Gastroesophageal sphincter (tissue), 3 donors: ENCODE data around the gene TNFRSF12A.

ENCODE experiments used
- EP300 ChIP-seq: sonication (generic); formaldehyde crosslinking; IDR thresholded peaks from one replicate; pipeline ENCODE4 v1.6.1; 2017; ENCODE audit warnings: antibody characterized with exemption, mild to moderate bottlenecking
- TF ChIP-seq, protein P1 (sequence below), 4 experiments: fragments of 200-600 bp in 2 of 4; fragments of 450-650 bp in 2 of 4; sonication (generic) in 1 of 4; IDR thresholded peaks; one replicate each; pipeline ENCODE4 v1.5.1; 2017 to 2019; ENCODE audit warnings: antibody characterized with exemption in 4 of 4, mild to moderate bottlenecking in 2 of 4, moderate library complexity in 2 of 4

DNA sequence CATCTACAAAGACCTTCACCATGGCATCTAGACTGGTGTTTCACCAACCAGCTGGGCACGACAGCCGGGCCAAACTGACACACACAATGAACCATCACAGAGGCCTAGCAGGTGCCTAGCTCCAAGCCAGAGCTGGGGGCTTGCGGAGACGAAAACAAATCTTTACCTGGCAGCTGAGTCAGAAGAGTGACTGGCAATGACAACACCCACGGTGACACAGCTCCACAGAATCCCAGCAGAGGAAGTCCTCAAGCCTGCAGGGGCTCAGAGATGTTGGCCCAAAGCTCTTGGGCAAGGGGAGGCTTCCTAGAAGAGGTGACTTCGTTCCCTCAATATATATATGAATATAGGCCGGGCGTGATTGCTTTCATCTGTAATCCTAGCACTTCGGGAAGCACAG is 31.3 kb downstream of the TNFRSF12A start:
- TF ChIP-seq EP300, result no peak
- TF ChIP-seq, protein P1, sequence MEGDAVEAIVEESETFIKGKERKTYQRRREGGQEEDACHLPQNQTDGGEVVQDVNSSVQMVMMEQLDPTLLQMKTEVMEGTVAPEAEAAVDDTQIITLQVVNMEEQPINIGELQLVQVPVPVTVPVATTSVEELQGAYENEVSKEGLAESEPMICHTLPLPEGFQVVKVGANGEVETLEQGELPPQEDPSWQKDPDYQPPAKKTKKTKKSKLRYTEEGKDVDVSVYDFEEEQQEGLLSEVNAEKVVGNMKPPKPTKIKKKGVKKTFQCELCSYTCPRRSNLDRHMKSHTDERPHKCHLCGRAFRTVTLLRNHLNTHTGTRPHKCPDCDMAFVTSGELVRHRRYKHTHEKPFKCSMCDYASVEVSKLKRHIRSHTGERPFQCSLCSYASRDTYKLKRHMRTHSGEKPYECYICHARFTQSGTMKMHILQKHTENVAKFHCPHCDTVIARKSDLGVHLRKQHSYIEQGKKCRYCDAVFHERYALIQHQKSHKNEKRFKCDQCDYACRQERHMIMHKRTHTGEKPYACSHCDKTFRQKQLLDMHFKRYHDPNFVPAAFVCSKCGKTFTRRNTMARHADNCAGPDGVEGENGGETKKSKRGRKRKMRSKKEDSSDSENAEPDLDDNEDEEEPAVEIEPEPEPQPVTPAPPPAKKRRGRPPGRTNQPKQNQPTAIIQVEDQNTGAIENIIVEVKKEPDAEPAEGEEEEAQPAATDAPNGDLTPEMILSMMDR (IDR thresholded peaks at IDR 0.05), result no peak
